HepG2 (cell line): Measurements from ENCODE around the gene C5orf15. TPM values are rescaled to one million over a fixed set of nuclear protein-coding genes. Genes with fewer than 3 reads are reported as not detected.

ENCODE experiments used
- ATAC-seq: fragments of 200-7000 bp; cut with Tn5 transposase; 3 replicates; pipeline ENCODE4 v1.9.1; 2020; ENCODE audit warnings: mild to moderate bottlenecking, moderate library complexity
- BruUV-seq: library from RNA; stranded (reverse); fragments of 400-500 nt; replicated peaks from 2 replicates; lab custom pipeline; 2021; lab: Mats Ljungman, UMichigan
- CTCF ChIA-PET: fragments of 300-600 bp; formaldehyde crosslinking; extraction: SDS; loops from one replicate; lab custom pipeline; 2021; ENCODE audit warnings: low total read pairs, inconsistent platforms, low intra/inter-chr PET ratio; lab: Yijun Ruan, JAX
- POLR2A ChIA-PET: fragments of 350-600 bp; sonication (Branson Sonifier 250); formaldehyde crosslinking; loops from one replicate; lab custom pipeline; 2020; ENCODE audit warnings: antibody characterized with exemption, inconsistent platforms; lab: Yijun Ruan, JAX
- DNase-seq: peaks from one replicate; pipeline ENCODE4 v3.0.0-alpha.2; 2015; ENCODE audit warnings: low spot score
- FAIRE-seq: peaks from 3 replicates; lab custom pipeline; 2011; peaks lifted over from hg19 to GRCh38; lab: Jason Lieb, UNC
- H2AFZ ChIP-seq: one replicate; pipeline ENCODE4 v1.6.1; 2011; ENCODE audit warnings: low read length, inconsistent platforms
- H3K27ac ChIP-seq: fragments of 300-600 bp; 3 replicates; pipeline ENCODE4 v1.8.0; 2011; ENCODE audit warnings: mixed run types, mild to moderate bottlenecking, mixed read lengths, low read length, inconsistent platforms; ENCODE audit not compliant: insufficient read depth; ENCODE audit errors: extremely low read length
- H3K27me3 ChIP-seq, 2 experiments: fragments of 200-600 bp in 1 of 2; 2 replicates in 1 of 2; 3 replicates in 1 of 2; pipeline versions ENCODE4 v1.6.0 to v1.8.0; 2011; ENCODE audit warnings: low read length in 2 of 2, mild to moderate bottlenecking in 2 of 2, moderate library complexity in 2 of 2, inconsistent platforms in 1 of 2; ENCODE audit not compliant: insufficient read depth in 2 of 2, control insufficient read depth in 1 of 2
- H3K36me3 ChIP-seq, 2 experiments: fragments of 200-600 bp in 1 of 2; replicated peaks in 1 of 2; 2 replicates in 1 of 2; 3 replicates in 1 of 2; pipeline versions ENCODE4 v1.5.1 to v1.8.0; 2011; ENCODE audit warnings: low read length in 2 of 2, inconsistent platforms in 1 of 2; ENCODE audit not compliant: insufficient read depth in 2 of 2, control insufficient read depth in 1 of 2
- H3K4me1 ChIP-seq: 2 replicates; pipeline ENCODE4 v1.5.1; 2012; ENCODE audit warnings: low read length, inconsistent platforms; ENCODE audit not compliant: insufficient read depth
- H3K4me2 ChIP-seq: 2 replicates; pipeline ENCODE4 v1.6.0; 2011; ENCODE audit warnings: low read depth, low read length, inconsistent platforms
- H3K4me3 ChIP-seq, 3 experiments: fragments of 200-600 bp in 1 of 3; sonication (generic), shearing (Covaris generic) in 1 of 3; replicated peaks in 1 of 3; 2 replicates each; pipeline ENCODE4 v1.5.1; 2011 to 2016; ENCODE audit warnings: low read length in 3 of 3, inconsistent platforms in 2 of 3, low read depth in 2 of 3, mild to moderate bottlenecking in 2 of 3, control low read depth in 1 of 3, mixed read lengths in 1 of 3; ENCODE audit not compliant: insufficient read depth in 1 of 3
- H3K79me2 ChIP-seq: one replicate; pipeline ENCODE4 v1.6.1; 2011; ENCODE audit warnings: low read length, inconsistent platforms; ENCODE audit not compliant: insufficient read depth
- H3K9ac ChIP-seq: 2 replicates; pipeline ENCODE4 v1.6.0; 2011; ENCODE audit warnings: mild to moderate bottlenecking, low read depth, low read length, inconsistent platforms; ENCODE audit not compliant: insufficient read depth
- H3K9me3 ChIP-seq: 2 replicates; pipeline ENCODE4 v1.5.1; 2012; ENCODE audit warnings: mild to moderate bottlenecking, low read length
- H4K20me1 ChIP-seq: 2 replicates; pipeline ENCODE4 v1.6.0; 2011; ENCODE audit warnings: inconsistent platforms, mild to moderate bottlenecking, low read length, moderate library complexity; ENCODE audit not compliant: insufficient read depth
- ATF7-NPFF ChIP-seq: sonication (generic); formaldehyde crosslinking; IDR thresholded peaks from 2 replicates; pipeline ENCODE4 v1.8.1; 2023; ENCODE audit warnings: mild to moderate bottlenecking, low read depth, missing genetic modification reagents, moderate library complexity
- E2F5 ChIP-seq: sonication (generic); formaldehyde crosslinking; conservative IDR thresholded peaks from 2 replicates; pipeline ENCODE4 v1.4.0; 2020; ENCODE audit warnings: missing genetic modification reagents
- HDAC2 ChIP-seq: sonication (generic); formaldehyde crosslinking; IDR thresholded peaks from 2 replicates; pipeline ENCODE4 v1.4.0; 2020; ENCODE audit warnings: missing genetic modification reagents
- KDM3A ChIP-seq: IDR thresholded peaks from 2 replicates; pipeline ENCODE4 v1.6.1; 2018; ENCODE audit warnings: low read depth, missing compliant biosample characterization
- SNAI1 ChIP-seq: sonication (generic); formaldehyde crosslinking; IDR thresholded peaks from 2 replicates; pipeline ENCODE4 v1.5.0; 2020; ENCODE audit warnings: mild to moderate bottlenecking, missing genetic modification reagents, borderline replicate concordance
- TBX2 ChIP-seq: sonication (generic); formaldehyde crosslinking; IDR thresholded peaks from 2 replicates; pipeline ENCODE4 v1.5.0; 2020; ENCODE audit warnings: missing genetic modification reagents, mild to moderate bottlenecking, borderline replicate concordance
- TERF1 ChIP-seq: sonication (generic); formaldehyde crosslinking; IDR thresholded peaks from 2 replicates; pipeline ENCODE4 v1.8.0; 2022; ENCODE audit warnings: mild to moderate bottlenecking, missing genetic modification reagents, moderate library complexity
- XRCC5 ChIP-seq: fragments of 200-400 bp; formaldehyde crosslinking; optimal IDR thresholded peaks from 2 replicates; pipeline ENCODE3; 2017; ENCODE audit warnings: mild to moderate bottlenecking, low read length
- ZBTB2 ChIP-seq: sonication (generic); formaldehyde crosslinking; IDR thresholded peaks from 2 replicates; pipeline ENCODE4 v1.8.0; 2022; ENCODE audit warnings: low read depth, missing genetic modification reagents
- ZFP41 ChIP-seq: sonication (generic); formaldehyde crosslinking; IDR thresholded peaks from 2 replicates; pipeline ENCODE4 v1.4.0; 2020; ENCODE audit warnings: mild to moderate bottlenecking, missing genetic modification reagents, borderline replicate concordance
- ZNF644 ChIP-seq: IDR thresholded peaks from 2 replicates; pipeline ENCODE4 v1.6.1; 2016; ENCODE audit warnings: low read depth
- ZNF781 ChIP-seq: sonication (generic); formaldehyde crosslinking; IDR thresholded peaks from 2 replicates; pipeline ENCODE4 v1.5.1; 2020; ENCODE audit warnings: borderline replicate concordance, mild to moderate bottlenecking, missing genetic modification reagents; ENCODE audit errors: not compliant biosample characterization
- ZNF788 ChIP-seq: sonication (generic); formaldehyde crosslinking; IDR thresholded peaks from 2 replicates; pipeline ENCODE4 v1.5.0; 2020; ENCODE audit warnings: mild to moderate bottlenecking, missing genetic modification reagents, borderline replicate concordance
- WGBS: methylation state at CpG from one replicate; pipeline ENCODE4 v1.1.6; 2017; ENCODE audit warnings: low lambda C conversion rate; 5-methylcytosine and 5-hydroxymethylcytosine counted together
- in situ Hi-C: cut with HindIII; loops from 2 replicates; pipeline ENCODE4 v1.10.0; 2017; ENCODE audit warnings: low pct_unique_long_range_greater_than_20kb; ENCODE audit not compliant: extremely low pct_ligation_motif_present
- intact Hi-C: fragments of 100-400 bp; cut with micrococcal nuclease; formaldehyde crosslinking; loops from one replicate; pipeline ENCODE4 v1.10.0; 2022; ENCODE audit not compliant: unreplicated experiment
- polyA plus RNA-seq, 8 experiments: library from polyadenylated mRNA; depleted of rRNA in 3 of 8; stranded (reverse) in 7 of 8; unstranded in 1 of 8; fragments of >200 nt; fragmentation: Illumina TruSeq in 4 of 8; extraction: Trizol in 4 of 8; gene quantifications; 2 replicates each; pipeline versions ENCODE4 v1.2.1 to v1.2.3, GENCODE V29; 2011 to 2016; ENCODE audit warnings: low read depth in 4 of 8, missing spikeins in 1 of 8, mixed read lengths in 1 of 8; ENCODE audit not compliant: insufficient read depth in 1 of 8
- total RNA-seq, 5 experiments: library from RNA; depleted of rRNA; stranded (reverse); fragments of >200 nt; fragmentation: Illumina TruSeq; extraction: Trizol; gene quantifications; 2 replicates each; pipeline ENCODE4 v1.2.3, GENCODE V29; 2016; ENCODE audit warnings: low read depth in 1 of 5
- TF ChIP-seq, protein P1 (sequence below): sonication (generic); formaldehyde crosslinking; IDR thresholded peaks from 2 replicates; pipeline ENCODE4 v1.4.0; 2020; ENCODE audit warnings: mild to moderate bottlenecking, low read depth, missing genetic modification reagents

C5orf15 gene
- total and polyA plus RNA-seq, 2 of the 13 experiments (the other 11 are each of a cell fraction or from before 2014, with no cell fraction given) = 58.5 to 82.7 TPM

DNA sequence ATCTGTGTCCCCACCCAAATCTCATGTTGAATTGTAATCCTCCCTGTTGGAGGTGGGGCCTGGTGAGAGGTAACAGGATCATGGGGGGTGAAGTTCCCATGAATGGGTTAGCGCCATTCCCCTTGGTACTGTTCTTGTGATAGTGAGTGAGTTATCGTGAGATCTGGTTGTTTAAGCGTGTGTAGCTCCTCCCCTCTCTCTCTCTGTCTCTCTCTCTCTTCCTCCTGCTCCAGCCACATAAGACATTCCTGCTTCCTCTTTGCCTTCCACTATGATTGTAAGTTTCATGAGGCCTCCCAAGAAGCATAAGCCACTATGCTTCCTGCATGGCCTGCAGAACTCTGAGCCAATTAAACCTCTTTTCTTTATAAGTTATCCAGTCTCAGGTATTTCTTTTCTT lies 28.8 kb downstream of the C5orf15 start:
- H3K9ac ChIP-seq = no peak overlapping the region
- POLR2A ChIA-PET = no interaction called here
- no peaks in the 10 kb centered on the region for H3K36me3 ChIP-seq
- DNase-seq = no peak
- H3K4me1 ChIP-seq = peaks cover 20% of the 10 kb centered on the region
- TF ChIP-seq E2F5 (CRISPR knock-in tag) (no peak), TERF1 (CRISPR knock-in tag) (no peak), XRCC5 (no peak), ZFP41 (no peak), KDM3A (CRISPR knock-in tag) (no peak), HDAC2 (CRISPR knock-in tag) (no peak), TBX2 (CRISPR knock-in tag) (no peak), SNAI1 (no peak), ZBTB2 (CRISPR knock-in tag) (no peak), ZNF644 (CRISPR knock-in tag) (no peak), ZNF781 (CRISPR knock-in tag) (no peak), ATF7-NPFF (CRISPR knock-in tag) (no peak), ZNF788 (CRISPR knock-in tag) (no peak)
- TF ChIP-seq, protein P1, sequence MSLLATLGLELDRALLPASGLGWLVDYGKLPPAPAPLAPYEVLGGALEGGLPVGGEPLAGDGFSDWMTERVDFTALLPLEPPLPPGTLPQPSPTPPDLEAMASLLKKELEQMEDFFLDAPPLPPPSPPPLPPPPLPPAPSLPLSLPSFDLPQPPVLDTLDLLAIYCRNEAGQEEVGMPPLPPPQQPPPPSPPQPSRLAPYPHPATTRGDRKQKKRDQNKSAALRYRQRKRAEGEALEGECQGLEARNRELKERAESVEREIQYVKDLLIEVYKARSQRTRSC (CRISPR knock-in tag) = no peak
- no peaks in the 10 kb centered on the region for H3K9me3 ChIP-seq
- no TSS peak for BruUV-seq
- no peak for ATAC-seq
- CTCF ChIA-PET = no interaction called here
- 88% methylated on average over 3 of the region's 3 CpGs for WGBS
- H3K79me2 ChIP-seq = no peaks in the 10 kb centered on the region
- no peaks in the 10 kb centered on the region for H4K20me1 ChIP-seq
- H3K27me3 ChIP-seq = peaks cover 1 to 2% of the 10 kb centered on the region in 2 experiments; a peak in 2 of 5 replicates
- no peak for FAIRE-seq
- H3K4me3 ChIP-seq = no peak overlapping the region
- no peak overlapping the region for H3K27ac ChIP-seq
- H2AFZ ChIP-seq = no peak overlapping the region
- in situ Hi-C loops (loop anchor here (10.0 kb wide), 1 partner anchor 515 kb away; no protein-coding TSS in a partner anchor), intact Hi-C loops (loop anchor here (10.0 kb wide), 2 partner anchors 185 to 385 kb away; no protein-coding TSS in a partner anchor)
- H3K4me2 ChIP-seq = no peak overlapping the region
